ENCODE results near the gene TAF8.

GRCh38 chr6:42029062-42029685 is 21.1 kb upstream of the TAF8 start:
- TF ChIP-seq CTCF (IDR thresholded peaks at IDR 0.05; ENCODE audit: low read length) (no peak), EZH2phosphoT487 (IDR thresholded peaks at IDR 0.05; ENCODE audit: low read length) (no peak)

All from MM.1S (cell line).